Spleen (tissue), 11 donors: ENCODE data around the gene LEKR1. TPM values are rescaled to one million over a fixed set of nuclear protein-coding genes. Genes with fewer than 3 reads are reported as not detected.
"Not testable (repeated sequence)": the region's sequence is repeated elsewhere in the genome, so short reads cannot be mapped to it uniquely, and the experiment has no call there.

Experiments used
- DNase-seq: peaks from one replicate; pipeline ENCODE4 v3.0.0-alpha.2; 2020
- H3K27ac ChIP-seq, 8 donors: fragments of 200-600 bp; sonication (generic) in 7 of 8; 1 replicate in 4 of 8; 2 replicates in 4 of 8; pipeline versions ENCODE4 v1.5.0 to v1.8.0; 2016 to 2021; ENCODE audit warnings: inconsistent platforms in 4 of 8, mild to moderate bottlenecking in 4 of 8, moderate library complexity in 1 of 8
- H3K27me3 ChIP-seq, 7 donors: fragments of 200-600 bp; sonication (generic) in 6 of 7; replicated peaks in 1 of 7; 1 replicate in 4 of 7; 2 replicates in 3 of 7; pipeline versions ENCODE4 v1.5.0 to v1.8.0; 2016 to 2021; ENCODE audit warnings: inconsistent platforms in 3 of 7, mild to moderate bottlenecking in 1 of 7
- H3K36me3 ChIP-seq, 6 donors: fragments of 200-600 bp; sonication (generic) in 5 of 6; 1 replicate in 4 of 6; 2 replicates in 2 of 6; pipeline versions ENCODE4 v1.5.0 to v1.8.0; 2016 to 2021; ENCODE audit warnings: inconsistent platforms in 2 of 6
- H3K4me1 ChIP-seq, 6 donors: fragments of 200-600 bp; sonication (generic) in 5 of 6; 1 replicate in 3 of 6; 2 replicates in 3 of 6; pipeline versions ENCODE4 v1.5.0 to v1.8.0; 2016 to 2021; ENCODE audit warnings: inconsistent platforms in 3 of 6
- H3K4me3 ChIP-seq, 8 donors: fragments of 200-600 bp; sonication (generic) in 7 of 8; 1 replicate in 4 of 8; 2 replicates in 4 of 8; pipeline versions ENCODE4 v1.5.0 to v1.8.0; 2016 to 2021; ENCODE audit warnings: inconsistent platforms in 4 of 8, mild to moderate bottlenecking in 4 of 8, moderate library complexity in 2 of 8
- H3K9me3 ChIP-seq, 8 donors: fragments of 200-600 bp; sonication (generic) in 7 of 8; 1 replicate in 4 of 8; 2 replicates in 4 of 8; pipeline versions ENCODE4 v1.5.0 to v1.8.0; 2016 to 2021; ENCODE audit warnings: inconsistent platforms in 4 of 8
- CTCF ChIP-seq, 11 experiments: fragments of 200-600 bp in 7 of 11; fragments of 450-650 bp in 4 of 11; sonication (generic) in 4 of 11; IDR thresholded peaks in 8 of 11; conservative IDR thresholded peaks in 3 of 11; 1 replicate in 7 of 11; 2 replicates in 4 of 11; pipeline versions ENCODE4 v1.4.0 to v1.8.0; 2016 to 2021; ENCODE audit warnings: antibody characterized with exemption in 11 of 11, inconsistent platforms in 4 of 11, mild to moderate bottlenecking in 1 of 11
- POLR2A ChIP-seq, 3 donors: fragments of 450-650 bp; IDR thresholded peaks; one replicate each; pipeline ENCODE4 v1.5.1; 2017; ENCODE audit warnings: antibody characterized with exemption in 3 of 3, mild to moderate bottlenecking in 1 of 3
- POLR2AphosphoS5 ChIP-seq, 3 donors: sonication (generic); formaldehyde crosslinking; IDR thresholded peaks; one replicate each; pipeline ENCODE4 v1.5.1; 2017; ENCODE audit warnings: antibody characterized with exemption in 3 of 3
- WGBS, 5 donors: extraction: QIAGEN DNeasy Blood & Tissue Kit in 3 of 5; methylation state at CpG; one replicate each; pipeline versions ENCODE4 v1.1.5 to v1.1.7; 2013 to 2018; 5-methylcytosine and 5-hydroxymethylcytosine counted together
- intact Hi-C: fragments of 100-400 bp; cut with DNase I; formaldehyde crosslinking; loops from one replicate; pipeline ENCODE4 v1.15.0; 2023; ENCODE audit warnings: low total_unique reads
- polyA plus RNA-seq, 3 donors: library from polyadenylated mRNA; stranded (reverse); fragments of 200-250 nt; gene quantifications; one replicate each; pipeline ENCODE4 v1.2.1, GENCODE V29; 2013
- total RNA-seq, 7 donors: library from RNA; depleted of rRNA in 3 of 7; stranded (reverse); fragments of >200 nt in 3 of 7; fragmentation: NEBNext Ultra II Directional in 4 of 7; extraction: Animal tissue kit (Norgen Biotek cat#: 25700) in 4 of 7; gene quantifications; one replicate each; pipeline versions ENCODE4 v1.1.0 to v1.2.1, GENCODE V29; 2016 to 2021
- donor health status: healthy with polysubstance abuse.
- donor health status: DM: no; HTN: no; CAD: no; lungs with moderate emphysema.
- donor health status: DM: no; HTN: no; CAD: no.
- donor health status: Bipolar disorder and iron deficiency.
- donor health status: healthy.
- donor health status: DM: no; HTN: no; CAD: no.
- donor health status: DM: yes; HTN: yes; CAD: no.

LEKR1 gene
- total and polyA plus RNA-seq, 10 donors, result 0.48 to 7.5 (median 2.5) TPM

GRCh38 chr3:156908398-156908797, 82.2 kb downstream of the LEKR1 start:
- H3K4me3 ChIP-seq, result no peak overlapping the region
- DNase-seq, result no peak
- 85 to 90% (median 87%) methylated on average over 1 of the region's 1 CpG for WGBS, 5 donors
- H3K27ac ChIP-seq, result no peak overlapping the region
- no peaks in the 10 kb centered on the region for H3K4me1 ChIP-seq
- no peaks in the 10 kb centered on the region for H3K27me3 ChIP-seq
- H3K36me3 ChIP-seq, result no peaks in the 10 kb centered on the region
- intact Hi-C loops, result no loop called here
- TF ChIP-seq CTCF (IDR thresholded peaks at IDR 0.05 in 8 of 11, conservative IDR thresholded peaks at IDR 0.05 in 3 of 11) (no peak), POLR2AphosphoS5 (IDR thresholded peaks at IDR 0.05) (no peak), POLR2A (IDR thresholded peaks at IDR 0.05) (no peak)
- no peaks in the 10 kb centered on the region for H3K9me3 ChIP-seq

GRCh38 chr3:156910022-156910421, 83.9 kb downstream of the LEKR1 start:
- peaks cover 0 to 10% (median 0%) of the 10 kb centered on the region in 8 donors for H3K9me3 ChIP-seq
- H3K27ac ChIP-seq, result no peak overlapping the region
- H3K27me3 ChIP-seq, result no peaks in the 10 kb centered on the region
- no peaks in the 10 kb centered on the region for H3K4me1 ChIP-seq
- 89 to 94% (median 92%) methylated on average over 3 of the region's 3 CpGs for WGBS, 5 donors
- TF ChIP-seq POLR2AphosphoS5 (IDR thresholded peaks at IDR 0.05) (no peak), POLR2A (IDR thresholded peaks at IDR 0.05) (no peak), CTCF (IDR thresholded peaks at IDR 0.05 in 8 of 11, conservative IDR thresholded peaks at IDR 0.05 in 3 of 11) (no peak)
- DNase-seq, result no peak
- intact Hi-C loops, result no loop called here
- H3K36me3 ChIP-seq, result no peaks in the 10 kb centered on the region
- H3K4me3 ChIP-seq, result no peak overlapping the region

- H3K9me3 ChIP-seq, result peaks cover 0 to 10% (median 0%) of the 10 kb centered on the region in 8 donors
- H3K27ac ChIP-seq, H3K27me3 ChIP-seq, intact Hi-C loops, H3K4me3 ChIP-seq, H3K36me3 ChIP-seq, DNase-seq, H3K4me1 ChIP-seq: not testable (repeated sequence)
- 30 to 36% (median 32%) methylated on average over 2 of the region's 2 CpGs for WGBS, 5 donors
Measured at GRCh38 chr3:156910831-156911230, 84.7 kb downstream of the LEKR1 start.

GRCh38 chr3:156914300-156914699, 88.1 kb downstream of the LEKR1 start:
- H3K4me1 ChIP-seq, H3K36me3 ChIP-seq, H3K4me3 ChIP-seq, H3K27ac ChIP-seq, intact Hi-C loops, H3K27me3 ChIP-seq, DNase-seq: not testable (repeated sequence)
- WGBS, 5 donors, result 93 to 95% (median 93%) methylated on average over 2 of the region's 2 CpGs
- peaks cover 0 to 10% (median 0%) of the 10 kb centered on the region in 8 donors for H3K9me3 ChIP-seq

GRCh38 chr3:156915372-156915771, 89.2 kb downstream of the LEKR1 start:
- intact Hi-C loops, result no loop called here
- Histone ChIP-seq H3K9me3 (peaks cover 0 to 10% (median 0%) of the 10 kb centered on the region in 8 donors), H3K27me3 (no peaks in the 10 kb centered on the region), H3K27ac (no peak overlapping the region), H3K4me1 (no peaks in the 10 kb centered on the region), H3K4me3 (no peak overlapping the region), H3K36me3 (no peaks in the 10 kb centered on the region)
- TF ChIP-seq CTCF (IDR thresholded peaks at IDR 0.05 in 8 of 11, conservative IDR thresholded peaks at IDR 0.05 in 3 of 11), result no peak
- no peak for DNase-seq
- 93 to 97% (median 96%) methylated on average over 5 of the region's 5 CpGs for WGBS, 5 donors
